Left renal cortex interstitium (tissue), 4 donors: ENCODE measurements around the gene DND1. TPM values are rescaled to one million over a fixed set of nuclear protein-coding genes. Genes with fewer than 3 reads are reported as not detected.
"Not testable (repeated sequence)": the region's sequence is repeated elsewhere in the genome, so short reads cannot be mapped to it uniquely, and the experiment has no call there.

Experiments
- DNase-seq, 4 donors: peaks; one replicate each; pipeline ENCODE4 v3.0.0-alpha.2; 2013; ENCODE audit warnings: low read depth in 4 of 4, low spot score in 2 of 4, missing footprints in 1 of 4
- polyA plus RNA-seq, 4 donors: library from polyadenylated mRNA; unstranded; fragments of 120-200 nt; gene quantifications; one replicate each; pipeline ENCODE4 v1.2.1, GENCODE V29; 2013; ENCODE audit not compliant: insufficient read length in 4 of 4

DND1 gene
- polyA plus RNA-seq, 4 donors, result 0.21 to 0.77 TPM; not detected in 2

GRCh38 chr5:140674211-140674610 lies 835 bp upstream of the DND1 start:
- no peak for DNase-seq

GRCh38 chr5:140672455-140673186 lies 755 bp downstream of the DND1 start:
- no peak for DNase-seq

- DNase-seq, result no peak
Observed at GRCh38 chr5:140671472-140672125, 1.8 kb downstream of the DND1 start.

GRCh38 chr5:140671035-140671434 lies 2.3 kb downstream of the DND1 start:
- DNase-seq, result not testable (repeated sequence)

GRCh38 chr5:140664359-140665119 lies 8.8 kb downstream of the DND1 start, which contains the start of gene WDR55:
TSS of gene WDR55 (plus strand) at chr5:140664904. CDS start at chr5:140664913, 9 bp downstream.
- DNase-seq, result peak; percentile 73 to 86 (median 80)

- no peak for DNase-seq
Observed at GRCh38 chr5:140664030-140664358, 9.4 kb downstream of the DND1 start.

- DNase-seq, result not testable (repeated sequence)
Observed at GRCh38 chr5:140660371-140660770, 13.0 kb downstream of the DND1 start.

GRCh38 chr5:140658870-140659269 lies 14.5 kb downstream of the DND1 start:
- DNase-seq, result no peak

GRCh38 chr5:140647042-140647419 lies 26.3 kb downstream of the DND1 start:
- DNase-seq, result no peak

- DNase-seq, result no peak
Observed at GRCh38 chr5:140642718-140643117, 30.7 kb downstream of the DND1 start.

GRCh38 chr5:140641716-140642115 lies 31.7 kb downstream of the DND1 start:
- no peak for DNase-seq

- peak in 3 of 4 donors; percentile 79 to 87 (median 83) for DNase-seq
Observed at GRCh38 chr5:140639148-140639981, 34.0 kb downstream of the DND1 start, which contains the start of gene TMCO6. TSS of gene TMCO6 (plus strand) at chr5:140639451. CDS start at chr5:140639528, 77 bp downstream.

- DNase-seq, result not testable (repeated sequence)
Observed at GRCh38 chr5:140638898-140639147, 34.6 kb downstream of the DND1 start.

GRCh38 chr5:140637371-140638100 lies 35.8 kb downstream of the DND1 start:
- no peak for DNase-seq

- DNase-seq, result no peak
Observed at GRCh38 chr5:140635291-140636257, 37.8 kb downstream of the DND1 start.

GRCh38 chr5:140634103-140634502 lies 39.3 kb downstream of the DND1 start:
- no peak for DNase-seq

GRCh38 chr5:140633501-140633900 lies 39.9 kb downstream of the DND1 start:
- DNase-seq, result no peak

GRCh38 chr5:140633021-140633471 lies 40.3 kb downstream of the DND1 start, which contains the start of gene CD14:
TSS of gene CD14 (minus strand) at chr5:140633175. CDS start at chr5:140633071, 104 bp downstream.
- DNase-seq, result no peak
